Activated T-helper 1 cell treated with anti-CD3 and anti-CD28 coated beads, Interleukin-2, amount 50 U/mL, for 16 hours (primary cell): ENCODE data around the gene DAPK1.

Experiments
- DNase-seq, 2 donors: peaks; one replicate each; pipeline ENCODE4 v3.0.0-alpha.2; 2020; ENCODE audit warnings: low read depth in 1 of 2, low spot score in 1 of 2

DAPK1 gene

GRCh38 chr9:87516926-87517290 lies 19.2 kb downstream of the DAPK1 start:
- no peak for DNase-seq

- no peak for DNase-seq
Measured at GRCh38 chr9:87517732-87518131, 20.1 kb downstream of the DAPK1 start.

GRCh38 chr9:87518702-87519335 lies 21.2 kb downstream of the DAPK1 start:
- no peak for DNase-seq

GRCh38 chr9:87519461-87519860 lies 21.8 kb downstream of the DAPK1 start:
- no peak for DNase-seq

- DNase-seq: no peak
Measured at GRCh38 chr9:87520172-87520683, 22.6 kb downstream of the DAPK1 start.

- no peak for DNase-seq
Measured at GRCh38 chr9:87521834-87522233, 24.2 kb downstream of the DAPK1 start.

- no peak for DNase-seq
Measured at GRCh38 chr9:87524061-87524460, 26.4 kb downstream of the DAPK1 start.

- no peak for DNase-seq
Measured at GRCh38 chr9:87525546-87526303, 28.1 kb downstream of the DAPK1 start.

- DNase-seq: no peak
Measured at GRCh38 chr9:87527211-87527916, 29.7 kb downstream of the DAPK1 start.

- no peak for DNase-seq
Measured at GRCh38 chr9:87528969-87529368, 31.3 kb downstream of the DAPK1 start.

- DNase-seq: no peak
Measured at GRCh38 chr9:87529671-87530070, 32.0 kb downstream of the DAPK1 start.

- DNase-seq: no peak
Measured at GRCh38 chr9:87530716-87531115, 33.0 kb downstream of the DAPK1 start.

GRCh38 chr9:87531370-87532295 lies 34.0 kb downstream of the DAPK1 start:
- no peak for DNase-seq

- DNase-seq: no peak
Measured at GRCh38 chr9:87533271-87533670, 35.6 kb downstream of the DAPK1 start.

- no peak for DNase-seq
Measured at GRCh38 chr9:87534036-87534435, 36.4 kb downstream of the DAPK1 start.

GRCh38 chr9:87534957-87535356 lies 37.3 kb downstream of the DAPK1 start:
- DNase-seq: no peak

- DNase-seq: no peak
Measured at GRCh38 chr9:87535817-87536539, 38.3 kb downstream of the DAPK1 start.

- no peak for DNase-seq
Measured at GRCh38 chr9:87537625-87538024, 40.0 kb downstream of the DAPK1 start.

- DNase-seq: no peak
Measured at GRCh38 chr9:87540444-87541105, 42.9 kb downstream of the DAPK1 start.

GRCh38 chr9:87541663-87542062 lies 44.0 kb downstream of the DAPK1 start:
- DNase-seq: no peak
